ENCODE results near the gene ASB13. TPM values are rescaled to one million over a fixed set of nuclear protein-coding genes. Genes with fewer than 3 reads are reported as not detected.

The ASB13 gene
- total RNA-seq (1 to 10 TPM; 6.8 to 7.5 TPM), polyA plus RNA-seq (8.7 TPM)

DNA sequence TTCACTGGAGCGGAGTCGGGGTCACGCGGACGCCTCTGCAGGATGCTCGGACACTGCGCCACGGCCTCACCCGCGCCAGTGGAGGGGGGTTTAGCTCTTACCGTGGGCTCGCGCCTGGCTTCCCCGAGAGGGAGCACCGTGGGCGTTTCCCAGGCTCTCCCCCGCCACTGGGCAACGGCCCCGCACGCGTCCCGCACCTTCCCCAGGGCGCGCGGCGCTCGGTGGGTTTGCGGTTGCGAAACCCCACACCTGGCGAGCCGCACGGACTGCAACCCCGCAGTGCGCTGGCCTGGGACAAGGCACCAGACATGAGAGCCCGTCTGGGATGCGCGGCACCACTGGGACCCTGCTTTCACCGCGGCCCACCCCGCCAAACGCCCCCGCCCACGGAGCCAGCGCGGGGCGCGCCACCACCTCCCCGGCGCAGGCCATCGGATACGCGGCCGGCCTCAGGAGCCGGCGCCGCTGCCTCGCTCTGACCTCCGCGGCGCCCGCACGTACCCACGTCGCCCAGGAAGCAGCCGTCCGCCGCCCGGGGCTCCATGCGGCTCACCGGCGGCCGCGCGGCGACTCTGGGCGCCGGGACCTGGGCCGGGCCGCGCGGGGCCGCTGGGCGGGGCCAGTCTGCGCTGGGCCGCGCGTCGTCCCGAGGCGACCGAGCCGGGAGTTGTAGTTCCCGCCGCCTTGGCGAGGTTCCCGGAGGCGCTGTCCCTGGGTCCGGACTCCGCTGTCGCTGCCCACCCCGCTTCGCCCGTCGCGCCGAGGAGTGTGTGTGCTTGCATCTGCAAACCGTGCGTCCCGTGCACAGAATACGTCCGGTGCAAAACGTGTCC is at the start of gene ASB13:
Gene ASB13, minus strand, starts transcription at position 588 of the 833 bp plus-strand sequence. Its CDS starts 44 bp downstream, at position 544.
- peak within 1 kb of the TSS; percentile 90 to 96 (median 93) for H3K4me3 Mint-ChIP-seq

DNA sequence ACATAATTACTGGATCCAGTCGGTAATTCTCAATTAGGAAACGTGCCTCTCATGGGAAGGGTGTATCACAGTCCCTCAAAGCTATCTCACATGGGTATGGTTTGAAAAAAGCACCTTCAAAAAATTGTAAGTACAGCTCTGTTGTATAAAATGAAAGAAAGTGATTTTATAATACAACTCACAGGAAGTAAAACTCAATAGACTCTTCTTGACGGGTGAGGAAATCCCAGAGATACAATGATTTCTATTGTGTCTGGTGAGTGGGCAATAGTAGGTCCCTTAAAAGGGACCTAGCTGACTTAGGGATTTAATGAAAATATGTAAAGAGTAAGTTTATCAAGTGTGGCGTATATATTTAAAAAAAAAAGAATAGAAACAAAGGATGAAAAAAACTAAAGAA is 45.2 kb upstream of the ASB13 start:
- Mint-ChIP-seq H3K27ac (peak overlapping the region in 7 of 8 donors; percentile 21 to 86 (median 61)), H3K4me3 (peak overlapping the region; percentile 66 to 88 (median 74)), H3K9me3 (no peaks in the 10 kb centered on the region), H3K4me1 (peaks cover 66 to 91% (median 86%) of the 10 kb centered on the region in 3 donors), H3K27me3 (no peaks in the 10 kb centered on the region), H3K36me3 (peaks cover 0 to 2% (median 0%) of the 10 kb centered on the region in 3 donors)
- no peak overlapping the region for H3K27ac ChIP-seq (ENCODE audit: low read depth, low read length)
- H3K36me3 ChIP-seq (ENCODE audit: insufficient read depth, low read length), result no peaks in the 10 kb centered on the region
- DNase-seq, result peak in 1 of 5 donors; percentile 3
- peak overlapping the region; percentile 54 for H3K4me3 ChIP-seq (ENCODE audit: low read length)
- CTCF ChIA-PET, result no interaction called here
- H3K4me1 ChIP-seq (ENCODE audit: insufficient read depth, low read length), result peaks cover 29% of the 10 kb centered on the region
- POLR2A ChIA-PET, result interaction anchor here (0.6 kb wide), 1 partner anchor 326 kb away, joined by 3 read pairs; no protein-coding TSS in a partner anchor
- no peaks in the 10 kb centered on the region for H3K27me3 ChIP-seq (ENCODE audit: insufficient read depth, low read length, poor library complexity, severe bottlenecking)
- no peaks in the 10 kb centered on the region for H3K9me3 ChIP-seq (ENCODE audit: low read length)

More for the DNA sequence above, at the start of gene ASB13:
- DNase-seq, result peak in 3 of 5 donors; percentile 17 to 26 (median 18)
- H3K27ac Mint-ChIP-seq, result peak within 1 kb of the TSS in 5 of 8 donors; percentile 55 to 87 (median 68)
- Histone ChIP-seq H3K36me3 (ENCODE audit: insufficient read depth, low read length) (no peaks in the 10 kb centered on the region), H3K4me1 (ENCODE audit: insufficient read depth, low read length) (peaks cover 17% of the 10 kb centered on the region), H3K9me3 (ENCODE audit: low read length) (no peaks in the 10 kb centered on the region), H3K4me3 (ENCODE audit: low read length) (peak within 1 kb of the TSS; percentile 73), H3K27me3 (ENCODE audit: insufficient read depth, low read length, poor library complexity, severe bottlenecking) (no peaks in the 10 kb centered on the region), H3K27ac (ENCODE audit: low read depth, low read length) (peak within 1 kb of the TSS; percentile 31)
- peaks cover 0 to 3% (median 0%) of the 10 kb centered on the region in 3 donors for H3K36me3 Mint-ChIP-seq
- ChIA-PET CTCF (interaction anchor here (1.1 kb wide), 1 partner anchor 268 kb away, joined by 3 read pairs; no protein-coding TSS in a partner anchor), POLR2A (no interaction called here)
- H3K27me3 Mint-ChIP-seq, result peaks cover 4 to 13% of the 10 kb centered on the region in 2 donors
- H3K4me1 Mint-ChIP-seq, result peaks cover 13 to 24% (median 23%) of the 10 kb centered on the region in 3 donors
- H3K9me3 Mint-ChIP-seq, result no peaks in the 10 kb centered on the region

DNA sequence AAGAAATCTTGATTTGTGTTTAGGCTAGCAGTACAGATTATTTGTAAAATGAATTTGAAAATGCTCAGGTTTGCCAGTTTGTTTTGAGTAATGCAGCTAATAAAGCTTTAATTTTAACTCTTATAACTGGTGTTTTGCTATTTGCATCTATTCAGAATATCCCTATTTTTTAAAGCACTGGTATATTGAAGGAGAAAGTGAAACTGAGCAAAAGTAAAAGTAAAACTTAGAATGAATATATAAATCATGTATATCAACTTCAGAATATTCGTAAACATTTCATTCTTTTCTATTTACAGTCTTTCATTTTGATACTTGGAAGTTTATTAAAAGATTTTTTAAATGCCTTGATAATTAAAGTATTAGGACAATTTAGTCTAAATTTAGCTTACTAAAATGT is 44.5 kb upstream of the ASB13 start:
- Histone ChIP-seq H3K4me3 (ENCODE audit: low read length) (peak overlapping the region; percentile 54), H3K4me1 (ENCODE audit: insufficient read depth, low read length) (peaks cover 29% of the 10 kb centered on the region), H3K36me3 (ENCODE audit: insufficient read depth, low read length) (no peaks in the 10 kb centered on the region), H3K27me3 (ENCODE audit: insufficient read depth, low read length, poor library complexity, severe bottlenecking) (no peaks in the 10 kb centered on the region), H3K27ac (ENCODE audit: low read depth, low read length) (no peak overlapping the region), H3K9me3 (ENCODE audit: low read length) (no peaks in the 10 kb centered on the region)
- no peak for DNase-seq
- Mint-ChIP-seq H3K27ac (peak overlapping the region in 6 of 8 donors; percentile 21 to 86 (median 51)), H3K36me3 (peaks cover 0 to 2% (median 0%) of the 10 kb centered on the region in 3 donors), H3K4me3 (peak overlapping the region in 6 of 7 donors; percentile 70 to 88 (median 76)), H3K4me1 (peaks cover 67 to 91% (median 88%) of the 10 kb centered on the region in 3 donors), H3K27me3 (no peaks in the 10 kb centered on the region), H3K9me3 (no peaks in the 10 kb centered on the region)
- ChIA-PET POLR2A (no interaction called here), CTCF (no interaction called here)

DNA sequence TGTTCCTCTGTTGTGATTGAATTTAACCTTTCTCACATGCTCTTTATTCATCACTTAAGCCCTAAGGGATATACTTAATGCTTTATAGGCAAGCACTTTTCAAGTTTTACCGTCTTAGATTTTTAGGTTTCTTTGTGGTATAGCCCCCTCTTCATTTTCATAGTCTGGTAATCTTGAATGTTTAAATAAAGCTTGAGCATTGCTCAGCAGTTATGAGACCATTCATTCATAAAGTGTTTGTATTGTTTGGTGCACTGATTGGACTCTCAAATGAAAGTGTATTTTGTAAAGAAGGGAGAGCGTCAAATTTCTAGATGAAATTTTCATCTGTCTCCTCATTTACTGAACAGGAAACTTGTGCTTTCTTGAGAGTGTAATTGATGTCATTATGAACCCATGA is 43.5 kb upstream of the ASB13 start:
- H3K27ac ChIP-seq (ENCODE audit: low read depth, low read length), result no peak overlapping the region
- peaks cover 72 to 91% (median 89%) of the 10 kb centered on the region in 3 donors for H3K4me1 Mint-ChIP-seq

DNA sequence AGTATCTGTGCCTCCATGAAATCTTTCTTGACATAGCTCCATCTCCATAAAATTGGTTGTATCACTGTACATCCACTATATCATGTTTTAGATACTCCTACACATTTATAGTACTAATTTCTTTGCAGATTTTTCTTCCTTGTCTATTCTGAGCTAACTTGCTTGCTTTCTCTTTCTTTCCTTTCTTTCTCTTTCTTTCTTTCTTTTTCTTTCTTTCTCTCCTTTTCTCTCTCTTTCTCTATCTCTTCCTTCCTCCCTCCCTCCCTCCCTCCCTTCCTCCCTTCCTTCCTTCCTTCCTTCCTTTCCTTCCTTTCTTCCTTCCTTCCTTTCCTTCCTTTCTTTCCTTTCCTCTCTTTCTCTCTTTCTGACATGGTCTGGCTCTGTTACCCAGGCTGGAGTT is 42.0 kb upstream of the ASB13 start:
- peaks cover 68 to 89% (median 86%) of the 10 kb centered on the region in 3 donors for H3K4me1 Mint-ChIP-seq
- Histone ChIP-seq H3K4me3 (ENCODE audit: low read length) (no peak overlapping the region), H3K27ac (ENCODE audit: low read depth, low read length) (no peak overlapping the region), H3K36me3 (ENCODE audit: insufficient read depth, low read length) (no peaks in the 10 kb centered on the region), H3K4me1 (ENCODE audit: insufficient read depth, low read length) (peaks cover 33% of the 10 kb centered on the region), H3K27me3 (ENCODE audit: insufficient read depth, low read length, poor library complexity, severe bottlenecking) (no peaks in the 10 kb centered on the region), H3K9me3 (ENCODE audit: low read length) (no peaks in the 10 kb centered on the region)
- no peak overlapping the region for H3K4me3 Mint-ChIP-seq
- peak overlapping the region in 4 of 8 donors; percentile 4 to 59 (median 30) for H3K27ac Mint-ChIP-seq
- DNase-seq, result no peak
- H3K9me3 Mint-ChIP-seq, result no peaks in the 10 kb centered on the region
- ChIA-PET POLR2A (interaction anchor here (0.6 kb wide), 1 partner anchor 1749 kb away, joined by 10 read pairs; no protein-coding TSS in a partner anchor), CTCF (no interaction called here)
- no peaks in the 10 kb centered on the region for H3K36me3 Mint-ChIP-seq
- no peaks in the 10 kb centered on the region for H3K27me3 Mint-ChIP-seq

More for the DNA sequence above, 43.5 kb upstream of the ASB13 start:
- Mint-ChIP-seq H3K4me3 (peak overlapping the region; percentile 4 to 82 (median 39)), H3K9me3 (no peaks in the 10 kb centered on the region), H3K27ac (peak overlapping the region; percentile 8 to 76 (median 61)), H3K27me3 (no peaks in the 10 kb centered on the region), H3K36me3 (no peaks in the 10 kb centered on the region)
- DNase-seq, result no peak
- ChIA-PET POLR2A (interaction anchor here (0.6 kb wide), 1 partner anchor 1724 kb away, joined by 9 read pairs; no protein-coding TSS in a partner anchor), CTCF (no interaction called here)
- H3K9me3 ChIP-seq (ENCODE audit: low read length), result no peaks in the 10 kb centered on the region
- no peaks in the 10 kb centered on the region for H3K27me3 ChIP-seq (ENCODE audit: insufficient read depth, low read length, poor library complexity, severe bottlenecking)
- no peak overlapping the region for H3K4me3 ChIP-seq (ENCODE audit: low read length)
- peaks cover 33% of the 10 kb centered on the region for H3K4me1 ChIP-seq (ENCODE audit: insufficient read depth, low read length)
- no peaks in the 10 kb centered on the region for H3K36me3 ChIP-seq (ENCODE audit: insufficient read depth, low read length)

DNA sequence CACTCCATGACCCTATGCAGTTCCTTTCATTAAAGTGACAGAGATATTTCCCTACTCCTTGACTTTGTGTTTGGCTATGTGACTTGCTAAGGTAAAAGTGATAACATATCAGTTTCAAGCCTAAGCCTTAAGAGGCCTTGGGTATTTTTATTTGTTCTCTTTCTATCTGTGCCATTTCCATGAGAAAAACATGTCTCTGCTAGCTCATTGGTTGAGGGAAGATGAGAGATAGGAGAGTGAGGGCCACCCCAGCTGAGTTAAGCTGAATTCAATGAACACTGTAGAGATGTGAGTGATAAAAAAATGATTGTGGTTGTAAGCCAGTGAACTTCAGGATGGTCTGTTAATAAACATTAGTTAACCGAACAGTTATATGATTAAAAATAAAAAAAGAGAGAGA is 31.7 kb upstream of the ASB13 start:
- no peak overlapping the region for H3K27ac ChIP-seq (ENCODE audit: low read depth, low read length)
- Mint-ChIP-seq H3K4me3 (peak overlapping the region in 3 of 7 donors; percentile 2 to 23 (median 4)), H3K4me1 (peaks cover 0 to 47% (median 4%) of the 10 kb centered on the region in 3 donors), H3K36me3 (peaks cover 0 to 2% (median 0%) of the 10 kb centered on the region in 3 donors), H3K27ac (no peak overlapping the region), H3K27me3 (no peaks in the 10 kb centered on the region), H3K9me3 (no peaks in the 10 kb centered on the region)
- no peak overlapping the region for H3K4me3 ChIP-seq (ENCODE audit: low read length)
- H3K27me3 ChIP-seq (ENCODE audit: insufficient read depth, low read length, poor library complexity, severe bottlenecking), result no peaks in the 10 kb centered on the region
- H3K4me1 ChIP-seq (ENCODE audit: insufficient read depth, low read length), result peaks cover 42% of the 10 kb centered on the region
- ChIA-PET CTCF (no interaction called here), POLR2A (no interaction called here)
- no peaks in the 10 kb centered on the region for H3K36me3 ChIP-seq (ENCODE audit: insufficient read depth, low read length)
- H3K9me3 ChIP-seq (ENCODE audit: low read length), result no peaks in the 10 kb centered on the region
- no peak for DNase-seq

- CTCF ChIA-PET, result no interaction called here
- Mint-ChIP-seq H3K36me3 (peaks cover 0 to 2% (median 0%) of the 10 kb centered on the region in 3 donors), H3K4me1 (peaks cover 2 to 46% (median 10%) of the 10 kb centered on the region in 3 donors), H3K27ac (peak overlapping the region in 2 of 8 donors; percentile 17 to 43), H3K4me3 (no peak overlapping the region), H3K9me3 (no peaks in the 10 kb centered on the region), H3K27me3 (no peaks in the 10 kb centered on the region)
- no peak for DNase-seq
- Histone ChIP-seq H3K9me3 (ENCODE audit: low read length) (no peaks in the 10 kb centered on the region), H3K27ac (ENCODE audit: low read depth, low read length) (no peak overlapping the region), H3K27me3 (ENCODE audit: insufficient read depth, low read length, poor library complexity, severe bottlenecking) (no peaks in the 10 kb centered on the region), H3K36me3 (ENCODE audit: insufficient read depth, low read length) (no peaks in the 10 kb centered on the region), H3K4me3 (ENCODE audit: low read length) (no peak overlapping the region), H3K4me1 (ENCODE audit: insufficient read depth, low read length) (peaks cover 46% of the 10 kb centered on the region)
- POLR2A ChIA-PET, result no interaction called here
Observed at GRCh38 chr10:5697342-5697741, 30.9 kb upstream of the ASB13 start.

DNA sequence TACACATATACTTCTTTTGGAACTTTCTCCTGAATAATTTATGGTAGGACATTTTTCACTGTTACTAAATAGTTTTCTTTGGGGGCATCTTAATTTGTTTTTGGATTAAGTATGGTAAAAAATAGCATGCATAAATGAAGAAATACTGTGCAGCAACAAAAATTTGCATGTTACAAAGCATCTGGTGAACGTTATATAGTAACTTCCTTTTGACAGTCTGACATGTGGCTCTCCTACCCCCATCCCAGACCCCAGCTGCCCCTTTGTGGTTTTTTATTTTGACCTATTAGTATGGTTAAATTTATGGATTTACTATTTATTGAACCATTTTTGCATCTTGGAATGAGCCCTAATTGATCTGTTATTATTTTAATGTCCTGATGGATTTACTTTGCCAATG is 28.2 kb upstream of the ASB13 start:
- ChIA-PET CTCF (no interaction called here), POLR2A (no interaction called here)
- Mint-ChIP-seq H3K27ac (peak overlapping the region in 1 of 8 donors; percentile 3), H3K4me3 (no peak overlapping the region), H3K4me1 (peaks cover 20 to 57% (median 29%) of the 10 kb centered on the region in 3 donors), H3K36me3 (peaks cover 0 to 2% (median 2%) of the 10 kb centered on the region in 3 donors), H3K9me3 (no peaks in the 10 kb centered on the region), H3K27me3 (no peaks in the 10 kb centered on the region)
- Histone ChIP-seq H3K4me3 (ENCODE audit: low read length) (no peak overlapping the region), H3K36me3 (ENCODE audit: insufficient read depth, low read length) (no peaks in the 10 kb centered on the region), H3K4me1 (ENCODE audit: insufficient read depth, low read length) (peaks cover 60% of the 10 kb centered on the region), H3K9me3 (ENCODE audit: low read length) (no peaks in the 10 kb centered on the region), H3K27ac (ENCODE audit: low read depth, low read length) (no peak overlapping the region), H3K27me3 (ENCODE audit: insufficient read depth, low read length, poor library complexity, severe bottlenecking) (no peaks in the 10 kb centered on the region)
- DNase-seq, result no peak

Data from CD8-positive, alpha-beta memory T cell (primary cell).